Astrocyte of the hippocampus (primary cell): ENCODE results near the gene PROCR.
"Not testable (repeated sequence)": the region's sequence is repeated elsewhere in the genome, so short reads cannot be mapped to it uniquely, and the experiment has no call there.

ENCODE experiments used
- DNase-seq: peaks from one replicate; pipeline ENCODE4 v3.0.0; 2011; ENCODE audit warnings: low read depth, low spot score

The PROCR gene

DNA sequence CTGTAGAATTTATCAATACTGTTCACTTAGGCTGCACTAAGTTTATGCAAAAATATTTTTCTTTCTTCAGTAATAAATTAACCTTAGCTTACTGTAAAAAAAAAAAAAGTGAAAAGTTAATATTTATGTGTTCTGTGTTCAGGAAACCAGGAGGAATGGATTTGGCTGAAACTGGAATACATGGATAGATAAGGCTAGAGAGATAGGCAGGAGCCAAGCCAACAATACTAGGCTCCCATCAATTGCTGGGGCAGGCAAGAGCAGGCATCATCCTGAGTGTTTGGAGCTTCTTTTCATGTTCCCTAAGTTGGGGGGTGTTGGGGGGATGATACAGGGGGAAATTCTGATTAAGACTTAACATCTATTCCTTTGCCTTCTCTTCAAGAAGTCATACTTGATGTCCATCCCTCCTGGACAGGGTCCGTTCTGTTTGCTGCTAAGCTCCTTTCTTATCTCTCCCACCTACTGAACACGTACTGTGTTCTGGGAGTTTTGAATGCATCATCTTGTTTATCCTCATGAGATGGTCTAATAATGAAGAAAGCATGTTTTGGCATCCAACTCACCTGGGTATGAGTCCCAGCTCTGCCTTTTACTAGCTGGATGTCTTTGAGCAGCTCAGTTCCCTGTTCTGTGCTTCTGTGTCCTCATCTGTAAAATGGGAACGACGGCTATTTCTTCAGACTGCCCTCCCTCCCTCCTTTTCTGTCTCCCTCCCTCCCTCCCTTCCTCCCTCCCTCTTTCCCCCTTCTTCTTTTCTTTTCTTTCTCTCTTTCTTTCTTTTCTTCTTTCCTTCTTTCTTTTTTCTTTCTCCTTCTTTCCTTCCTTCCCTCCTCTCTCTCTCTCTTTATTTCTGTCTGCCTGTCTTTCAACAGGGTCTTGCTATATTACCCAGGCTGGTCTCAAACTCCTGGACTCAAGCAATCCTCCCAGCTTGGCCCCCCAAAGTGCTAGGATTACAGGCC is 6.4 kb upstream of the PROCR start:
- DNase-seq: no peak

- peak; percentile 35 for DNase-seq
Observed at GRCh38 chr20:35166242-35166830, 5.5 kb upstream of the PROCR start.

DNA sequence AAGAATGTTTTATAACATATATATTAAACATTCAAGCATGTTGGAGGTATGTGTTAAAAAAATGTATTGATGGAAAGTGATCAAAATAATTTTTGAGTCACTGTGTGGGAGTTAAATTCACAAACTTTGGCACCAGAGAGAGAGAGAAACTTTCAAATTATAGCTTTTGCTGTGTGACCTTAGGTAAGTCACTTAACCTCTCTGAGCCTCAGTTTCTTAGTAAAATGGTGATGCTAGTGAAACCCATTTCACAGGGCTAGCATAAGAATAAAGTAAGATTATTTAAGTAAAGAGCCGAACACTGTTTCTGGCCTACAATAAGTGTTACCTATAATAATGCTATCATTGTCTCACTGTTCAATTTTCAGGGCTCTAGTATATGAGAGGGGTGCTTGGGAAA is 4.1 kb upstream of the PROCR start:
- no peak for DNase-seq

- not testable (repeated sequence) for DNase-seq
Observed at GRCh38 chr20:35168701-35169409, 3.0 kb upstream of the PROCR start.

- no peak for DNase-seq
Observed at GRCh38 chr20:35171438-35171752, 477 bp upstream of the PROCR start.

GRCh38 chr20:35172434-35172806 is 548 bp downstream of the PROCR start:
- no peak for DNase-seq

DNA sequence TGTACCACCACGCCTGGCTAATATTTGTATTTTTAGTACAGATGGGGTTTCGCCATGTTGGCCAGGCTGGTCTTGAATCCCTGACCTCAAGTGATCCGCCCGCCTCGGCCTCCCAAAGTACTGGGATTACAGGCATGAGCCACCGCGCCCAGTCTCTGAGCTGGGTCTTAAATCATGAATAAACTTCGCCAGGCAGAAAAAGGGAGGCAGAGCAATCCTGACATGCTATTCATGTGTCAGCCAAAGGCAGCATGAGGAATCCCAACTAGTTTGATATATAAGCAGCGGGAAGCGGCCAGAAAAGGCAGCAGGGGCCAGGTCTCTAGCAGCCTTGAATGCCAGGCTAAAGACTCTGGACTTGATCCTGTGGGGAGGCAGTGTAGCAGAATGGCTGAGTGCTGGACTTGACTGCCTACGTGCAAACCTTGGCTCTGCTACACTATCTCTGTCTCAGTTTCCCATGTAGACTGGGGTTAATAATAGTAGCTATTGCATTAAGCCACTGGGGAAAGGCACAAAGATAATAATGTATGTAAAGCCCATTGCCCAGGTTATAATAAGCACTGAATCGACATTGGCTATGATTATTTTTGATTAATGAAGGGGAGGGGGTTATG is 1.8 kb downstream of the PROCR start:
- DNase-seq: no peak

DNA sequence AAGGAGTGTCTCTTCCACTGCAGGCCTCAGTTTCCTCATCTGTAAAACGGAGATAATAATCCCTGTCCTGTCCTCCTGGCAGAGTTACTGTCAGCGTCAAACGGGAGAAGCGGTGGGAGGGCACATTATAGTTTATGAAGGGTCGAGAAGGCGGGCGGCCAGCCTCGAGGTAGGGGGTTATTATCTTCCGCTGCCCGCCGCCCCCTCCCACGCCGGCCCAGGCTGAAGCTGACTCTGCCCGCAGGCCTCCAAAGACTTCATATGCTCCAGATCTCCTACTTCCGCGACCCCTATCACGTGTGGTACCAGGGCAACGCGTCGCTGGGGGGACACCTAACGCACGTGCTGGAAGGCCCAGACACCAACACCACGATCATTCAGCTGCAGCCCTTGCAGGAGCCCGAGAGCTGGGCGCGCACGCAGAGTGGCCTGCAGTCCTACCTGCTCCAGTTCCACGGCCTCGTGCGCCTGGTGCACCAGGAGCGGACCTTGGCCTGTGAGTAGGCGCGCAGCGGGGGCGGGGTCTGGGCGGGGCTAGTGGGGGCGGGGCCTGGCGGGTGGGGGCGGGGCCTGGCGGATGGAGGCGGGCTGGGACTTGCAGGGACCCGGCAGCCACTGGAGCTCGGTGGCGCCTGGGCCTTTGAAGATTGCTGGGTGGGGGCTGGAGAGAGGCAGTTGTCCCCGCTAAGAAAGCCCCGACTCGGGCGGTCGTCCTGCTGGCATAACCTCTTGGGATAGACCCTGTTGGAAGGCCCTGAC is 2.8 kb downstream of the PROCR start:
- DNase-seq: no peak

GRCh38 chr20:35176132-35176531 is 4.3 kb downstream of the PROCR start:
- DNase-seq: no peak

- DNase-seq: no peak
Observed at GRCh38 chr20:35179292-35180212, 7.7 kb downstream of the PROCR start.

DNA sequence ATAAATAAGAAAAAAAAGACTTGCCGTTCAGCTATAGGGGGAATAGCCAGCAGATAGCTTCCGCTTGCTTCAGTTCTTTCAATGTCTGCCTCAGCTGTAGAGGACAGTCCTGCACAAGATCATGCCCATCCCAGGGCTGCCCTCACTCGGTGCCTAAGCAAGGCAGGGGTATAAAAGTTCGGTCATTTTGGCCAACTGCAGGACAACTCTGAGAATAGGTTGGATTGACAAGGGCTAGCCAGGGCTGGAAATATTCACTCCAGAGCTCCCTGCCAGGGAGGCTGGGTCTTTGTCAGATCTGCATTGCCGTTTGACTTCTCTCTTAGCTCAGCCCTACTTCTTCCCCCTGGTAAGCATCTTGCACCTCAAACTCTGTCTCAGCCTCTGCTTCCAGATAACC is 8.4 kb downstream of the PROCR start:
- DNase-seq: no peak

DNA sequence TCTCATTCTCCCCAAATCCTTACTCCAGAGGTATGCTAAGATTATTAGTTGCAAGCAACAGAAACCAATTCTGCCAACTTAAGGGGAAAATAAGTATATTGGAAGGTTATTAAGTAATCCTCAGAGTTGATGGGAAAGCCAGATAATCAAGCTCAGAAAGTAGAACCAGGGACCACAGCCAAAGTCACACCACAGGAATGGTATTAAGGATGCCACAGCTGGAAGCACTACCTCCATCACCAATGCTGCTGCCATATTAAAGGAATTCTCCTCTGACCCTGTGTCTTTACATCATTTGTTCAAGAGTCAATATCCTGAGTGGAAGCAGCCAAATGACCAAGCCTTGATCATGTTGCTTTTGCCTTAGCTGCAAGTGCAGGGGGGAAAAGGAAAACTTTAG is 9.9 kb downstream of the PROCR start:
- DNase-seq: peak; percentile 79

DNA sequence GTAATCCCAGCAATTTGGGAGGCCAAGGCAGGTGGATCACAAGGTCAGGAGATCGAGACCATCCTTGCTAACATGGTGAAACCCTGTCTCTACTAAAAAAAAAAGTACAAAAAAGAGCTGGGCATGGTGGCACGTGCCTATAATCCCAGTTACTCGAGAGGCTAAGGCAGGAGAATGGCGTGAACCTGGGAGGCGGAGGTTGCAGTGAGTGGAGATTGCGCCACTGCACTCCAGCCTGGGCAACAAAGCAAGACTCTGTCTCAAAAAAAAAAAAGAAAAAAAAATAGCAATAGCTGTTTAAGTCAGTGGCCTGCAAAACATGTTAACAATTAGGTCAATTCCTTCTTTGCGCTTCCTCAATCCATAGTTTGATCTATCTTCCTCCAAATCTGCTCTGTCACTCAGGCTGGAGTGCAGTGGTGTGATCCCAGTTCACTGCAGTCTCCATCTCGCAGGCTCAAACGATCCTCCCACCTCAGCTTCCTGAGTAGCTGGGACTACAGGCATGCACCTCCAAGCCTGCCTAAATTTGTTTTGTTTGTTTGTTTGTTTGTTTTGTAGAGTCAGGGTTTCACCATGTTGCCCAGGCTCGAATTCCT is 14.9 kb downstream of the PROCR start:
- DNase-seq: not testable (repeated sequence)

GRCh38 chr20:35187584-35188190 is 15.8 kb downstream of the PROCR start:
- no peak for DNase-seq

GRCh38 chr20:35189223-35189622 is 17.4 kb downstream of the PROCR start:
- not testable (repeated sequence) for DNase-seq

DNA sequence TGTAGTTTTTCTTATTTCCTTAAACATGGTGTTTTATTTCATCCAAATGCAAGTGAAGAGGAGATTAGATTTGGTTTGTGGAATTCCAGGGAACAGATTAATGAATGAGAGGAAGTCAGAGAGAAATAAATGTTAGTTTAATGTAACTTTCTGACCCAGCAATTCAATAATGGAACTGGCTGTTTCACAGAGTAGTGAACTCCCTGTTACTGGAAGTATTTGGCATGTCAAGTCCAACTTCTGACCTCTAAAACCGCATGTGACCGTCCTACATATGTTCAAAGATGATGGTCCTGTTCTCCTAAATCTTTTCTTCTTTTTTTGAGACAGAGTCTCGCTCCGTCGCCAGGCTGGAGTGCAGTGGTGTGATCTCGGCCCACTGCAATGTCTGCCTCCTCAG is 18.7 kb downstream of the PROCR start:
- DNase-seq: no peak

DNA sequence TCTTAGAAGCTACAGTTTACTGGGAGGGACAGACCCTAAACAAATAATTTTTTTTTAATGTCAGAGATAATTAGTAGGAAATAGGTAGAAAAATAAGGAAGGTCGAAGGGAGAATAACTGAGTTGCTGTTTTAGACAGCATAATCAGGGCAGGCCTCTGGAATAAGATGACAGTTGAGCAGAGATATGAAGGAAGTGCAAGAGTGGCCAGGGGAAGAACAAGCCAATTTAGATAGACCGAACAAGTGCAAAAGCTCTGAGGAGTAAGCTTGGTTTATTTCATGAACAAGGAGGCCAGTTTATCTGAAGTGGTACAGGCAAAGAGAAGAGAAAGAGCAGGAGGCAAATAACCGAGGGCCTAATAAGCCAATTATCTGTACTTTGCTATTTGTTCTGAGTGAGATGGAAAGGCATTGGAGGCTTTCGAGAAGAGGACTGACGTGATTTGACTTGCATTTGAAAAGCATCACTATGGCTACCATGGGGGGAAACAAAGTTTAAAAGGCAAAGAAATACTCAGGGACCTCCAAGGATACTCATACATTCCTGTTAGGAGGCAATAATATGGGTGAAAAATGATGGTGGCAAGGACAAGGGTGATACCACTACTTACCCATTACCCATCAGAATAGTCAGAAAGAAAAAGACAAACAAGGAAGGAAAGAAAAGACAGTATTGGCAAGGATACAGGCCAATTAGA is 19.7 kb downstream of the PROCR start:
- DNase-seq: no peak

- DNase-seq: peak; percentile 36
Observed at GRCh38 chr20:35192118-35192872, 20.4 kb downstream of the PROCR start.
